HepG2 (cell line): Measurements from ENCODE around the gene NCKAP1. TPM values are rescaled to one million over a fixed set of nuclear protein-coding genes. Genes with fewer than 3 reads are reported as not detected.

ENCODE experiments used
- FLYWCH1 ChIP-seq: sonication (generic); formaldehyde crosslinking; IDR thresholded peaks from 2 replicates; pipeline ENCODE4 v1.8.1; 2023; ENCODE audit warnings: mild to moderate bottlenecking, missing genetic modification reagents
- FOXP1 ChIP-seq, 2 experiments: fragments of 450-650 bp in 1 of 2; IDR thresholded peaks; 2 replicates each; pipeline ENCODE4 v1.6.1; 2017 to 2018; ENCODE audit warnings: antibody characterized with exemption in 1 of 2
- HNRNPLL ChIP-seq: fragments of 200-400 bp; formaldehyde crosslinking; IDR thresholded peaks from 2 replicates; pipeline ENCODE4 v1.6.1; 2017; ENCODE audit warnings: mild to moderate bottlenecking, low read depth, low read length; ENCODE audit not compliant: poor library complexity, severe bottlenecking
- JDP2 ChIP-seq: sonication (generic); formaldehyde crosslinking; IDR thresholded peaks from 2 replicates; pipeline ENCODE4 v1.8.1; 2022; ENCODE audit warnings: missing genetic modification reagents, borderline replicate concordance
- NPAS2 ChIP-seq: sonication (generic); formaldehyde crosslinking; IDR thresholded peaks from 2 replicates; pipeline ENCODE4 v1.8.0; 2022; ENCODE audit warnings: mild to moderate bottlenecking, missing genetic modification reagents, borderline replicate concordance
- PITX1 ChIP-seq: sonication (generic); formaldehyde crosslinking; IDR thresholded peaks from 2 replicates; pipeline ENCODE4 v1.5.1; 2020; ENCODE audit warnings: mild to moderate bottlenecking, missing genetic modification reagents
- PRDM15 ChIP-seq: sonication (generic); formaldehyde crosslinking; IDR thresholded peaks from 2 replicates; pipeline ENCODE4 v1.4.0; 2020; ENCODE audit warnings: missing genetic modification reagents
- SIN3A ChIP-seq: IDR thresholded peaks from 2 replicates; pipeline ENCODE4 v1.6.1; 2011; ENCODE audit warnings: low read depth, mild to moderate bottlenecking, control low read depth, low read length, borderline replicate concordance
- SMYD3 ChIP-seq: sonication (generic); formaldehyde crosslinking; IDR thresholded peaks from 2 replicates; pipeline ENCODE4 v1.8.1; 2023; ENCODE audit warnings: mild to moderate bottlenecking, missing genetic modification reagents
- ZFX ChIP-seq: sonication (generic); formaldehyde crosslinking; IDR thresholded peaks from 2 replicates; pipeline ENCODE4 v1.4.0; 2020; ENCODE audit warnings: mild to moderate bottlenecking, low read depth, missing genetic modification reagents, moderate library complexity
- ZNF124 ChIP-seq: sonication (generic); formaldehyde crosslinking; IDR thresholded peaks from 2 replicates; pipeline ENCODE4 v1.4.0; 2020; ENCODE audit warnings: missing genetic modification reagents
- ZNF142 ChIP-seq: sonication (generic); formaldehyde crosslinking; IDR thresholded peaks from 2 replicates; pipeline ENCODE4 v1.4.0; 2020; ENCODE audit warnings: missing genetic modification reagents
- ZNF512 ChIP-seq: sonication (generic); formaldehyde crosslinking; IDR thresholded peaks from 2 replicates; pipeline ENCODE4 v1.4.0; 2020; ENCODE audit warnings: mild to moderate bottlenecking, missing genetic modification reagents
- ZNF605 ChIP-seq: sonication (generic); formaldehyde crosslinking; IDR thresholded peaks from 2 replicates; pipeline ENCODE4 v1.8.0; 2022; ENCODE audit warnings: mild to moderate bottlenecking, missing genetic modification reagents
- ZNF766 ChIP-seq: sonication (generic); formaldehyde crosslinking; IDR thresholded peaks from 2 replicates; pipeline ENCODE4 v1.5.0; 2020; ENCODE audit warnings: missing genetic modification reagents, borderline replicate concordance
- ZNF768 ChIP-seq: sonication (generic); formaldehyde crosslinking; IDR thresholded peaks from 2 replicates; pipeline ENCODE4 v1.4.0; 2020; ENCODE audit warnings: missing genetic modification reagents
- polyA plus RNA-seq, 8 experiments: library from polyadenylated mRNA; depleted of rRNA in 3 of 8; stranded (reverse) in 7 of 8; unstranded in 1 of 8; fragments of >200 nt; fragmentation: Illumina TruSeq in 4 of 8; extraction: Trizol in 4 of 8; gene quantifications; 2 replicates each; pipeline versions ENCODE4 v1.2.1 to v1.2.3, GENCODE V29; 2011 to 2016; ENCODE audit warnings: low read depth in 4 of 8, missing spikeins in 1 of 8, mixed read lengths in 1 of 8; ENCODE audit not compliant: insufficient read depth in 1 of 8
- total RNA-seq, 5 experiments: library from RNA; depleted of rRNA; stranded (reverse); fragments of >200 nt; fragmentation: Illumina TruSeq; extraction: Trizol; gene quantifications; 2 replicates each; pipeline ENCODE4 v1.2.3, GENCODE V29; 2016; ENCODE audit warnings: low read depth in 1 of 5
- TF ChIP-seq, protein P1 (sequence below): IDR thresholded peaks from 2 replicates; pipeline ENCODE4 v1.6.1; 2012; ENCODE audit warnings: inconsistent platforms

NCKAP1 gene
- total and polyA plus RNA-seq, 2 of the 13 experiments (the other 11 are each of a cell fraction or from before 2014, with no cell fraction given) = 72.1 to 96.3 TPM

GRCh38 chr2:182866461-182867406 is 171.5 kb downstream of the NCKAP1 start, which contains the start of gene FRZB (continued):
- no peak for TF ChIP-seq ZNF766 (CRISPR knock-in tag)
- TF ChIP-seq SMYD3 (CRISPR knock-in tag) = peak; percentile 62; the same call in 1 of the 2 replicates
- TF ChIP-seq, protein P1, sequence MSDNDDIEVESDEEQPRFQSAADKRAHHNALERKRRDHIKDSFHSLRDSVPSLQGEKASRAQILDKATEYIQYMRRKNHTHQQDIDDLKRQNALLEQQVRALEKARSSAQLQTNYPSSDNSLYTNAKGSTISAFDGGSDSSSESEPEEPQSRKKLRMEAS = peak; percentile 49; the same call in 1 of the 2 replicates
- no peak for TF ChIP-seq ZNF512 (CRISPR knock-in tag)
- peak; percentile 32 for TF ChIP-seq HNRNPLL
- peak; percentile 63; the same call in 1 of the 2 replicates for TF ChIP-seq ZNF605 (CRISPR knock-in tag)
- peak; percentile 39; the same call in 1 of the 2 replicates for TF ChIP-seq SIN3A
- TF ChIP-seq ZNF768 (CRISPR knock-in tag) = 0 out of 2 replicates have a peak, but pooled peaks have one; percentile 33
- TF ChIP-seq PITX1 (CRISPR knock-in tag) = peak; percentile 48; the same call in 1 of the 2 replicates
- no peak for TF ChIP-seq ZNF142 (CRISPR knock-in tag)
- no peak for TF ChIP-seq NPAS2
- no peak for TF ChIP-seq ZNF124 (CRISPR knock-in tag)
- TF ChIP-seq ZFX = peak; percentile 55; the same call in 1 of the 2 replicates
- 0 out of 2 replicates have a peak, but pooled peaks have one; percentile 34 for TF ChIP-seq FLYWCH1 (CRISPR knock-in tag)
- TF ChIP-seq FOXP1 (IDR thresholded peaks at IDR 0.05) = no peak
- no peak for TF ChIP-seq FOXP1 (CRISPR knock-in tag; IDR thresholded peaks at IDR 0.05)
- TF ChIP-seq PRDM15 (CRISPR knock-in tag) = no peak
- TF ChIP-seq JDP2 (CRISPR knock-in tag) = no peak
